Psoas muscle (tissue), 8 donors: ENCODE measurements around the gene PIF1. TPM values are rescaled to one million over a fixed set of nuclear protein-coding genes. Genes with fewer than 3 reads are reported as not detected.
A peak's percentile ranks its signal among the peaks of the same experiment; 100 is the strongest.

Experiments
- ATAC-seq, 4 donors: fragments of 200-7000 bp; cut with Tn5 transposase; one replicate each; pipeline ENCODE4 v1.9.1; 2020; ENCODE audit warnings: moderate library complexity in 3 of 4, mild to moderate bottlenecking in 2 of 4
- DNase-seq, 2 donors: peaks; one replicate each; pipeline ENCODE4 v3.0.0-alpha.2; 2020
- H3K27ac ChIP-seq: fragments of 200-600 bp; one replicate; pipeline ENCODE4 v1.8.0; 2022
- H3K27me3 ChIP-seq, 3 donors: fragments of 200-600 bp in 1 of 3; one replicate each; pipeline versions ENCODE4 v1.6.1 to v1.8.0; 2013 to 2022; ENCODE audit warnings: low read length in 2 of 3, mild to moderate bottlenecking in 2 of 3, moderate library complexity in 1 of 3; ENCODE audit not compliant: insufficient read depth in 3 of 3
- H3K36me3 ChIP-seq, 2 donors: fragments of 200-600 bp in 1 of 2; one replicate each; pipeline versions ENCODE4 v1.6.1 to v1.8.0; 2013 to 2022; ENCODE audit warnings: low read depth in 1 of 2, mild to moderate bottlenecking in 1 of 2, moderate library complexity in 1 of 2; ENCODE audit not compliant: insufficient read depth in 1 of 2
- H3K4me1 ChIP-seq: fragments of 200-600 bp; one replicate; pipeline ENCODE4 v1.8.0; 2022
- H3K4me3 ChIP-seq: fragments of 200-600 bp; one replicate; pipeline ENCODE4 v1.8.0; 2022; ENCODE audit warnings: mild to moderate bottlenecking
- H3K9me3 ChIP-seq: fragments of 200-600 bp; one replicate; pipeline ENCODE4 v1.8.0; 2022
- WGBS, 3 donors: extraction: QIAGEN DNeasy Blood & Tissue Kit; methylation state at CpG; one replicate each; pipeline versions ENCODE4 v1.1.6 to v1.1.7; 2013; 5-methylcytosine and 5-hydroxymethylcytosine counted together
- intact Hi-C, 2 donors: fragments of 100-400 bp; cut with DNase I; formaldehyde crosslinking; loops; one replicate each; pipeline versions ENCODE4 v1.11.0 to v1.14.2; 2022
- polyA plus RNA-seq, 3 donors: library from polyadenylated mRNA; stranded (reverse); fragments of 200-250 nt; gene quantifications; one replicate each; pipeline ENCODE4 v1.2.3, GENCODE V29; 2013
- total RNA-seq, 4 donors: library from RNA; stranded (reverse); fragmentation: NEBNext Ultra II Directional in 2 of 4; extraction: Animal tissue kit (Norgen Biotek cat#: 25700) in 2 of 4; gene quantifications; one replicate each; pipeline versions ENCODE4 v1.2.1 to v1.2.4, GENCODE V29; 2021 to 2023
- TF ChIP-seq, protein P1 (sequence below): fragments of 200-600 bp; IDR thresholded peaks from one replicate; pipeline ENCODE4 v1.8.0; 2022; ENCODE audit warnings: antibody characterized with exemption
- donor health status: healthy with polysubstance abuse.
- donor health status: DM: no; HTN: no; CAD: no; lungs with moderate emphysema.
- donor health status: Bipolar disorder and iron deficiency.
- donor health status: healthy.
- donor health status: DM: yes; HTN: yes; CAD: no.
- donor health status: DM: no; HTN: no; CAD: no.
- donor health status: DM: no; HTN: no; CAD: no.
- donor health status: DM: yes; HTN: yes; CAD: no.

The PIF1 gene
- total and polyA plus RNA-seq, 7 donors: 0.24 to 0.52 (median 0.36) TPM

DNA sequence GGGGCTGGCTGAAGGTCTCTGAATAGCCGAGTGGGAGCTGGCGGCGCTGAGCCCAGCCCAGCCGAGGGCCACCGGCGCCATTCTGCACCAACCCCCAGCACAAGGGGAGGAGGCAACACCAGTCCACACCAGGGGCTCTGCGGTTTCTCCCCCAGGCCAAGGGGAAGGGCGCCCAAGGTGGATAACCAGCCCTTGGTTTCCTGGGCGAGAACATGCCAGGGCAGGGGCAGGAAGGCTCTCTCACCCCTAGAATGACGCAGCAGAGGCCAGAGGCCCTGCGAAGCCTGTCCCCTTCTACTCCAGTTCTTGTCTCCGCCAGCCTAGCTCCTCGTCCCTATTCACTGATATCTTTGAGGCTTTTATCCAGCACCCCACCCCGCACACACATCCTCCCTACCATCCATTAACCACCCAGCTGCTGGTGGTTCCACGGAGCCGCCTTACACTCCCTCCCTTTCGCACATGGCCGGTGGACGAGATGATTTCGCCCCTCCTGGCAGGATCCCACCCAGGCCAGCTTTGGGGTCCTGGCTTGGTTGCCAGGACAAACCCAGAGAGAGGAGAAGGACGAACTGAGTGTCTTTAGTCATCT is 51.3 kb downstream of the PIF1 start:
- H3K4me1 ChIP-seq: no peaks in the 10 kb centered on the region
- H3K36me3 ChIP-seq: no peaks in the 10 kb centered on the region
- ATAC-seq (peak in 1 of 4 donors; percentile 8), DNase-seq (no peak)
- peak overlapping the region; percentile 67 for H3K4me3 ChIP-seq
- WGBS, 3 donors: 75 to 81% (median 77%) methylated on average over 21 of the region's 21 CpGs
- peaks cover 0 to 32% (median 15%) of the 10 kb centered on the region in 3 donors for H3K27me3 ChIP-seq
- peak overlapping the region; percentile 16 for H3K27ac ChIP-seq
- intact Hi-C loops: loop anchor here in 1 of 2 donors (5.0 kb wide), 1 partner anchor 48 kb away; no protein-coding TSS in a partner anchor
- TF ChIP-seq, protein P1, sequence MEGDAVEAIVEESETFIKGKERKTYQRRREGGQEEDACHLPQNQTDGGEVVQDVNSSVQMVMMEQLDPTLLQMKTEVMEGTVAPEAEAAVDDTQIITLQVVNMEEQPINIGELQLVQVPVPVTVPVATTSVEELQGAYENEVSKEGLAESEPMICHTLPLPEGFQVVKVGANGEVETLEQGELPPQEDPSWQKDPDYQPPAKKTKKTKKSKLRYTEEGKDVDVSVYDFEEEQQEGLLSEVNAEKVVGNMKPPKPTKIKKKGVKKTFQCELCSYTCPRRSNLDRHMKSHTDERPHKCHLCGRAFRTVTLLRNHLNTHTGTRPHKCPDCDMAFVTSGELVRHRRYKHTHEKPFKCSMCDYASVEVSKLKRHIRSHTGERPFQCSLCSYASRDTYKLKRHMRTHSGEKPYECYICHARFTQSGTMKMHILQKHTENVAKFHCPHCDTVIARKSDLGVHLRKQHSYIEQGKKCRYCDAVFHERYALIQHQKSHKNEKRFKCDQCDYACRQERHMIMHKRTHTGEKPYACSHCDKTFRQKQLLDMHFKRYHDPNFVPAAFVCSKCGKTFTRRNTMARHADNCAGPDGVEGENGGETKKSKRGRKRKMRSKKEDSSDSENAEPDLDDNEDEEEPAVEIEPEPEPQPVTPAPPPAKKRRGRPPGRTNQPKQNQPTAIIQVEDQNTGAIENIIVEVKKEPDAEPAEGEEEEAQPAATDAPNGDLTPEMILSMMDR: no peak
- no peaks in the 10 kb centered on the region for H3K9me3 ChIP-seq

DNA sequence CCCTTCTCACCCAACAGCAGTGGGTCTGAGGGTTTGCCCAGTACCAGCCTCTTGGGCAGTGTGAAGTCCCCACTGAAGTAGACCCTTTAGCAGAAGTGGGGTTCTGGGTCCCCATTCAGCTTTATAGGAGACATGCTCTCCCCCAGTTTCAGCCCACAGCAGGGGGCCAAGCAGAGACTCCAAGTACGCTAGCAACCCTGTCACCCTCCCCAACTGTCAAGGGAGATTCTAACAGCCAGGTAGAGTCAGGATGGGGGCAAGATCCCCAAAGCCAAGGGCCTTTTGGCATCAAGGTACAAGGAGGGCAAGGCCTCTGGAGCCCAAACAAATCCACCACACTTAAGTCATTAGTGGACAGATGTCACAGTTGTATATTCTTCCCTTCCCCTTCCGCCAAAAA is 51.8 kb downstream of the PIF1 start:
- H3K36me3 ChIP-seq: no peaks in the 10 kb centered on the region
- no peak overlapping the region for H3K27ac ChIP-seq
- peaks cover 0 to 32% (median 15%) of the 10 kb centered on the region in 3 donors for H3K27me3 ChIP-seq
- peak overlapping the region; percentile 67 for H3K4me3 ChIP-seq
- WGBS, 3 donors: 88 to 93% (median 91%) methylated on average over 2 of the region's 2 CpGs
- H3K4me1 ChIP-seq: no peaks in the 10 kb centered on the region
- ATAC-seq (no peak), DNase-seq (no peak)
- intact Hi-C loops: loop anchor here in 1 of 2 donors (5.0 kb wide), 1 partner anchor 49 kb away; no protein-coding TSS in a partner anchor
- TF ChIP-seq, protein P1: no peak
- no peaks in the 10 kb centered on the region for H3K9me3 ChIP-seq

DNA sequence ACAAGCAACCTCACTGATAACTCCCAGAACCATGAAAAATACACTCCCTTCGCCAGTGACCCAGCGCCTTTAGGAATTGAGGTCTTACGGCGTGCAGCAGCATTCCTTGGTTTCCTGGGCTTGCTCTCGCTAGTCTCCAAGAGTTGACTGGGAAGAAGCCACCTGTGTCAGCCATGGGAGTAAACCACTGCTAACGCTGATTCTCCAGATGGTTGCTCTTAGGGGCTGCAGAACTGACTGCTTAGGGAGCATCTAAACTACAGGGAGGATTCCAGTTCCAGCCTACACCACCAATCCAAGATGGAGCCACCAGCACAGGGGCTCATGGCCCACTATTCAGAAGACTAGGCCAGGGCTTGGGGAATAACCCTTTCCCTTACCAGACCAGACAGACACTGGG is 52.5 kb downstream of the PIF1 start:
- Histone ChIP-seq H3K4me3 (no peak overlapping the region), H3K9me3 (no peaks in the 10 kb centered on the region), H3K27ac (no peak overlapping the region), H3K27me3 (peaks cover 0 to 32% (median 15%) of the 10 kb centered on the region in 3 donors), H3K4me1 (no peaks in the 10 kb centered on the region), H3K36me3 (no peaks in the 10 kb centered on the region)
- intact Hi-C loops: loop anchor here in 1 of 2 donors (5.0 kb wide), 1 partner anchor 49 kb away; no protein-coding TSS in a partner anchor
- TF ChIP-seq, protein P1: no peak
- ATAC-seq: no peak
- 92 to 95% (median 95%) methylated on average over 6 of the region's 6 CpGs for WGBS, 3 donors
- DNase-seq: no peak

DNA sequence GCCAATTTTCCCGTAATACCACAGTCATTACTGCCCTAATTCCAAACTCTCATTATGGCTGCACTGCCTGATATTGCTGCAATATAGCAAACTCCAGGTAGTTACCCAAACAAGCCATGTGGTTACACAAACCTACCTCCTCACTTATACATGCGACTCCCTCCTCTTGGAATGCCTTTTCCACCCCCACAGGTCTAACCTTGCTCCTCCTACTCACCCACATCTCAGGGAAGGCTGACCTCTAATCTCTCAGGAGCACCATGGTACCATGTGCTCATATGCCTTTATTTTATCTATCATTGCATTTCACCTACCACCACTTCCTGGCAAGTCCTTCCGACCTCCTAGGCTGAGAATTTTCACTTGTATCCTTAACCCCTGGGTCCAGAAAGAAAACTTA is 53.0 kb downstream of the PIF1 start:
- 72 to 75% (median 73%) methylated on average over 3 of the region's 3 CpGs for WGBS, 3 donors
- TF ChIP-seq, protein P1: no peak
- H3K36me3 ChIP-seq: no peaks in the 10 kb centered on the region
- DNase-seq (no peak), ATAC-seq (no peak)
- peaks cover 0 to 32% (median 15%) of the 10 kb centered on the region in 3 donors for H3K27me3 ChIP-seq
- intact Hi-C loops: loop anchor here in 1 of 2 donors (5.0 kb wide), 1 partner anchor 50 kb away; no protein-coding TSS in a partner anchor
- H3K4me3 ChIP-seq: no peak overlapping the region
- H3K27ac ChIP-seq: no peak overlapping the region
- H3K4me1 ChIP-seq: no peaks in the 10 kb centered on the region
- H3K9me3 ChIP-seq: no peaks in the 10 kb centered on the region
